GM12891 (cell line): Measurements from ENCODE around the gene IDH2.
"Not testable (repeated sequence)": the region's sequence is repeated elsewhere in the genome, so short reads cannot be mapped to it uniquely, and the experiment has no call there.

Experiments
- PAX5 ChIP-seq: IDR thresholded peaks from 2 replicates; pipeline ENCODE4 v1.6.1; 2011; ENCODE audit warnings: low read length, moderate library complexity, mild to moderate bottlenecking; ENCODE audit not compliant: insufficient read depth, severe bottlenecking
- POLR2A ChIP-seq: IDR thresholded peaks from 2 replicates; pipeline ENCODE4 v1.6.1; 2011; ENCODE audit warnings: low read depth, low read length, control low read depth
- POLR2AphosphoS5 ChIP-seq: IDR thresholded peaks from 2 replicates; pipeline ENCODE4 v1.6.1; 2011; ENCODE audit warnings: low read depth, low read length, control low read depth
- POU2F2 ChIP-seq: IDR thresholded peaks from 2 replicates; pipeline ENCODE4 v1.6.1; 2011; ENCODE audit warnings: low read depth, mild to moderate bottlenecking, control low read depth, low read length, moderate library complexity
- SPI1 ChIP-seq: IDR thresholded peaks from 2 replicates; pipeline ENCODE4 v1.6.1; 2011; ENCODE audit warnings: low read depth, low read length, control low read depth
- TAF1 ChIP-seq: IDR thresholded peaks from 2 replicates; pipeline ENCODE4 v1.6.1; 2011; ENCODE audit warnings: low read depth, low read length, control low read depth

- TF ChIP-seq POLR2A, POLR2AphosphoS5, TAF1, PAX5, POU2F2, SPI1: not testable (repeated sequence)
Observed at GRCh38 chr15:90146198-90146761, 44.0 kb upstream of the IDH2 start.
